ENCODE measurements around the gene PDGFRA. TPM values are rescaled to one million over a fixed set of nuclear protein-coding genes. Genes with fewer than 3 reads are reported as not detected.
"Not testable (repeated sequence)": the region's sequence is repeated elsewhere in the genome, so short reads cannot be mapped to it uniquely, and the experiment has no call there.

PDGFRA gene
- total RNA-seq, 1 experiment from 2014 or later, result 0.98 TPM

DNA sequence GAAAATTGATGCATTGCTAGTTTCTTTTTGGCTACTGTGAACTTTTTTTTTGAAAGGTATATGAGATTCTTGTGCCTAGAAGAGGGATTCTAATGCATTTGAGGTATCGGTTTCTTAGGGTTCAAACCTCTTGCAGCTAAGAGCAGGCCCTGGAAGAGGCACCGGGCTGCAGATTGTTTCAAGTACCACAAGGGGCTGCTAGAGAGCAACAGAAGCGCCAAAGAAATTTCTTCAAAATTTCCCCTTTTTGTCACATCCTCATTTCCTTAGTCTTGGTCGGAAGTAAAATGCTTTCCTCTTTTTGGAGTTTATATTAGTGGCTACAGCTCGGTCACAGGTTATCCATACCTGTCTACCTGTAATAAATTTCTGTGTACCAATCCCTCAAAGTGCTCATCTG is 89.8 kb downstream of the PDGFRA start:
- DNase-seq (ENCODE audit: low read depth), result peak; percentile 37

DNA sequence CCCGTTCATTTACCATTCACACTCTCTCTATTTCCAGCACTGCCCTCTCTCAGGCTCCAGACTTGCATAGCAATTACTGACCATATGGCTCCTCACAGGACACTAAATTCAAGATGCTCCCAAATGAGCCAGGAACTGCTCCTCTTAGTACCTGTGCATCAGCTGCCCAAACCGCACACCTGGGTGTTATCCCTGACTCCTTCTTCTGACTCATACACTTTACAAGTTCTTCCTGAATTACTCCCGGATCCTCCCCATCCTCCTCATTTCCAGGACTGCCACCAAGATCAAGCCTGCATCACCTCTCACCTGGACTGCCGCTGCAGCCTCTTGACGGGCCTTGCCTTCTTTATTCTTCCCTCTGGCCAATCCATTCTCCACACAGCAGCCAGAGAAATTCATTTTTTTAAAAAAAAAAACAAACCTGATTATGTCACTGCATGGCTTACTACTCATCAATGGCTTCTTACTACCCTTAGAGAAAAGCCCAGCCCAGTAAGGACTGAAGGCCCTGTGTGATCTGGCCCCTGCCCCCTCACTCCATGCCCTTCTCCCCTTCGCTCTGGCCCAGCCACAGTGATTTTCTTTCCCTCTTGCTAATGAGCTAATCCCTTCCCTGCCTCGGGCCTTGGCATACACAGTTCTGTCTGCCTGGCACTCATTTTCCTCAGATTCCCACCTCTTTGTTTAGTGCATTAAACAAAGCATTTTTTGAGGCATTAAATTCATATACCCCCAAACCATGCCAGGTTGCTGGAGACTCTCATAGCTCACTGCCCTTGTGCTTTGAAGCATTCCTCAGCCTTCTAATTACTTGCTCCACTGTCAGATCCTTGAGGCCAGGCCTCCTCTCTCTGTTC is 92.0 kb downstream of the PDGFRA start:
- no peak for DNase-seq (ENCODE audit: low read depth)

DNA sequence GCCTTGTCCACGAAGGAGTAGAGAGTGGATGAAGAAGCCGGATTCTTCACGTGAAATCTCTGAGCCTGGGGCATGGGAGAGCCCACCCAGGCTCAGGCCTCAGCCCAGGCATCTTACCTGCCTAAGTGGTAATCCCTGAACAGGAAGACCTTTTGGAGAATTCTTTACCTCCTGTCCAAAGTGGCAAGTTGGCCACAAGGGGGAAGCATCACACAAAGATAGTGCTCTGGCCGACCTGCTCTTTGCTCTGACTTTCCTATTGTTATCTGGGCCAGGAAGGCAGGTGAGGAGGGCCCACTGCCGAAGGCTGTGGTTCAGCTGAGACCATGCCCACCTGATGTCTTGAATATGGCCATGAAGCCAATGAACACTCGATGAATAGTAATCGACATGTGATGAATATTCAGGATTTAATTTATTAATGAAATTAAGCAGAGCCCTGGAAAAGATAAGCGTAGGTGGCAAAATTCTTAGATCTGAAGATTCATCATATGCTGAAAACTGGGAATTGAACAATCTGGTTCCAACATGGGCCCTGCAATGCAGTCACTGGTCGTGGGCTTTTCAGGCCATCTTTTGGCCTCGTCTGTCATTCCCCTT is 93.8 kb downstream of the PDGFRA start:
- peak; percentile 44 for DNase-seq (ENCODE audit: low read depth)

DNA sequence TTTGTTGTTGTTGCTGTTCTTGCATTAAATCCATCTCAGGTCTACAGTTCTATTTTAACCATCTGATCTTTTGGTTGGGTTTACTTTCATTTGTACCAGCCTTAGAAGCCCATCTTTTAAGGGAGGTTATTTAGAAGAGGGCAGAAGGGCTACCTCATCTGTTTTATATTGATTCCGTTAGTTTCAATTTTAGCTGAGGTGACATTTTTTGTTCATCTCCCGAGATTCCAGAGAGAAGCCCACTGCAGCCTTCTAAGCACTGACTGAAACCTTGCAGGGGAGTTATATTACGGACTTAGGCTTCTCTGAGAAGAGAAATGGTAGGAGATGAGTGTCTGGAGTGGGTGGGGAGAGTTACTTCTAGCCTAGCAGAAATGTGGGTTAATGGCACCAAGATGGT is 101.8 kb downstream of the PDGFRA start:
- no peak for DNase-seq (ENCODE audit: low read depth)

DNA sequence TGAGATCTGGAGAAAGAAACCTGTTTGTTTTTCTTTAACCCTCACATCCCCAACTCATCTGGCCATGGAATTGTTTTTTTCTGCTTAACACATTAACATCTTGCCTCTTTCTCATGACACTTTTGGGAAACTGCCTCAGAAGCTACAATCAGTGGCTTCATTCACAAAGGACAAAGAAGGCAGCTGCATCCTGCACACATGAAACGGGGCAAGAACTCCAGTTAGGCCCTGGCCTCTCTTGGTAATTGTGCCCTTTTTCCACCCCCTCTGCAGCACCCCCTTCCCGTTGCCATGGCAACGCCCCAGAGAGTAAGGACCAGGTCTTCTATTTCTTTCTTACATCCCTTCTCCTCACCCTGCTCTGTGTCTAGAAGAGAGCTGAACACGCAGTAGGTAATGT is 103.4 kb downstream of the PDGFRA start:
- DNase-seq (ENCODE audit: low read depth), result no peak

DNA sequence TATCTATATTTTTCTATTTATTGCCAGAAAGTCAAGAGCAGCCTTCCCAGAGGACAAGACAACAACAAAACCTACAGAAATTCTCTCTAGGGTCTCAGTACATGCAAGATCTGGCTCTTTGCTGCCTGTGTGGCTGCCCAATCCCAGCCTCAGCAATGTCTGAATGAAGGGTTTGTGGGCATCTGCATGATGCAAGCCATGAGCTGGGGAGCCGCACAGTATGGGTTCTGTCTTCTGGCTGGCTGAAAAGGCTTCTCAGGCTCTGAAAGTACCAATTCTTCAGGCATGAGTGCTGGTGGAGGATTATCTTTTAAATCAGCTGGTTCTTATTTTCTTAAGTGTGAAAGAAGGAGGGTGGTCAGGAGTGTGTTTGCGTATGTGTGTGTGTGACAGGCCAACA is 104.6 kb downstream of the PDGFRA start:
- no peak for DNase-seq (ENCODE audit: low read depth)

DNA sequence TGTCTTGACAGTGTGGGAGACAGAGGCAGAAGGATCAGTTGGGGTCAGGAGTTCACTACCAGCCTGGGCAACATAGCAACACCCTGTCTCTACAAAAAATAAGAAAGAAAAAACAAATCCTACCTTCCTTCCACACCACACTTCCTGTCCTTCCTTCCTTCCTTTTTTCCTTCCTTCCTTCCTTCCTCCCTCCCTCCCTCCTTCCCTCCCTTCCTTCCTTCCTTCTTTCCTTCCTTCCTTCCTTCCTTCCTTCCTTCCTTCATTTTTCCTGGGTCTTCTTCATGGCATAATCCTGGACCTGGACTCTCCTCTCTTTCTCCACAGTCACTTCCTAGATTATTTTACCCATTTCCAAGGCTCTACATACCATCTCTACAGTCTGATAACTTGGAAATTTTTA is 105.7 kb downstream of the PDGFRA start:
- DNase-seq (ENCODE audit: low read depth), result not testable (repeated sequence)

DNA sequence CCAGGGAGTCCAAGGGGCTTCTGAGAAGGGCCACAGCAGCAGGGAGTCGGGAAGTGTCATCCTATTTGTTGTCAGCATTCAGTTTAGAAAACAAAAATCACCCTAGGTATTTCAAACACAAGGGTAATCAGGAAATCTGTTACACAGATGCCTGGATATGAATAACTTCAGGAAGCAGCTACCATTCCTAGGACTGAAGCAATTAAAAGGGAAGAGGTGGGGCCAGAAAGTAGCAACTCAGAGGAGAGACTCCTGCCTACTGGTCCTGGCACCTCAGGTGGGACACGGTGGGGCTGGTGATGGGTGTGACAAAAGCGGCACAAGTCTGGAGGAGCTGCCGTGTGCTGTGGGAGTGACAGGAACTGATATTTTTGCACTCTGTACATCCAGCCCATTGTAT is 107.9 kb downstream of the PDGFRA start:
- no peak for DNase-seq (ENCODE audit: low read depth)

DNA sequence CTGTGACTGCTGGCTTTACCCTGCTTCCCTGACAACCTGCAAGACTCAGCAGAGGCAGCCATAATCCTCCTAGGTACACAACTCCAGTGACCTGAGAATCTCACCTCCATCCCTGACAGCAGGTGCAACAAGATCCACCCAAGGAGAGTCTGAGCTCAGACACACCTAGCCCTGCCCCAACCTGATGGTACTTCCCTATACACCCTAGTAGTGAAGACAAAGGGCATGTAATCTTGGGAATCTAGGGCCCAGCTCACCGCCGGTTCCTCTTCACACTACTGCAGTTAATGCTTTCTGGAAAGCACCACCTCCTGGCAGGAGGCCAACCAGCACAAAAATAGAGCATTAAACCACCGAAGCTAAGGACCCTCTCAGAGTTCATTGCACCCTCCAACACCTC is 113.0 kb downstream of the PDGFRA start:
- DNase-seq (ENCODE audit: low read depth), result not testable (repeated sequence)

Other genes with a start within 250 kb of the PDGFRA start
- 29.6 and 37.2 TPM in 2 replicates for gene CHIC2, start 164.7 kb upstream of the PDGFRA start, total RNA-seq (2014; rRNA removed)
- not detected in 2 replicates for gene GSX2, start 129.1 kb upstream of the PDGFRA start, total RNA-seq (2014; rRNA removed)

Data from LHCN-M2 (cell line).